ENCODE results near the gene UTY. TPM values are rescaled to one million over a fixed set of nuclear protein-coding genes. Genes with fewer than 3 reads are reported as not detected.

The UTY gene
- total RNA-seq: 10 to 100 TPM; 25.9 to 26.0 TPM

DNA sequence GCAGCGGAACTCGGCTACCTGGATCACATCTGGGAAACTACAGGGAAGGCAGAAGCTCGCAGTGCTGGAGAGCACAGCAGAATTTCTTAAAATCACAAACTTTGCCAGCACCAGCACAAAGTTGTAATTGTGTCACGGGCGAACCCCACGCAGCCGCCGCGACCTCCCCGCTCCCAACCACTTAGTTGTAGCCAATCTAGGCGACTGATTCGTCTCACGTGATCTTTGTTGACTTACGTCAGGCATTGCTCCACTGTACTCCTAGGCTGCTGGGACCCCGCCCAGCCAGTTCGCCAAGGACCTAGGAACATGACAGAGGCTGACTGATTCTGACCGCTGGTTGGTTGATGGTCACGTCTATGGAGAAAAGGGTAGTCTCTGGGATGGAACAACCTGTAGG lies at the start of gene UTY:
UTY (minus strand) TSS at position 206 of the 400 bp plus-strand sequence. CDS start 368 bp downstream, outside the sequence.
- ATAC-seq (peak; percentile 96), DNase-seq (peak; percentile 80)
- Mint-ChIP-seq H3K36me3 (ENCODE audit: low read depth) (peaks cover 18% of the 10 kb centered on the region), H3K9me3 (ENCODE audit: insufficient read depth) (no peaks in the 10 kb centered on the region), H3K27me3 (ENCODE audit: low read depth) (no peaks in the 10 kb centered on the region), H3K27ac (peak within 1 kb of the TSS; percentile 98), H3K4me3 (peak within 1 kb of the TSS; percentile 90), H3K4me1 (ENCODE audit: low read depth) (peaks cover 16% of the 10 kb centered on the region)
- ChIA-PET CTCF (interaction anchor here (1.0 kb wide), 1 partner anchor 9 kb away, joined by 3 read pairs; no protein-coding TSS in a partner anchor), POLR2A (interaction anchor here (1.5 kb wide), 2 partner anchors 224 to 575 kb away, joined by 3 to 10 read pairs; partner anchors contain the start of genes DDX3Y and TMSB4Y)

DNA sequence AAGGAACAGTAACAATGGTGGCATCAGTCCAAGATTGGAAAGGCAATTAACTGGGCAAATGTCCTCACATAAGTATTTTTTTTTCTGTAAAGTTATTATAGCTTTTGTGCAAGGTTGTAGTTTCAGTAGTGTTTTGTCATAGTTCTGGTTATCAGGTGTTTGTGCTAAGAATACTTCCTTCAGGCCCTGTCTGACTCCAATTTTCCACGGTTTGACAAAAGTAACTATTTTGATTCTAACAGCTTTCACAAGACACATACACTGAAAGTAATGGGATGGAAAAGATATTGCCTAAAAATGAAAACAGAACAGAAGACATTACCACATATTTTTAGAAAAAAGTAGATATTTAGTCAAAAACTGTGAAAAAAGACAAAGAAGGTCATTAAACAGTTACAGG lies 40.6 kb upstream of the UTY start:
- Mint-ChIP-seq H3K4me1 (ENCODE audit: low read depth) (no peaks in the 10 kb centered on the region), H3K27ac (no peak overlapping the region), H3K36me3 (ENCODE audit: low read depth) (no peaks in the 10 kb centered on the region), H3K27me3 (ENCODE audit: low read depth) (no peaks in the 10 kb centered on the region), H3K4me3 (no peak overlapping the region), H3K9me3 (ENCODE audit: insufficient read depth) (no peaks in the 10 kb centered on the region)
- DNase-seq (no peak), ATAC-seq (no peak)
- POLR2A ChIA-PET: no interaction called here
- CTCF ChIA-PET: no interaction called here

GRCh38 chrY:13501215-13501614 lies 21.4 kb upstream of the UTY start:
- POLR2A ChIA-PET: no interaction called here
- no peaks in the 10 kb centered on the region for H3K27me3 Mint-ChIP-seq (ENCODE audit: low read depth)
- no peak overlapping the region for H3K27ac Mint-ChIP-seq
- no peak overlapping the region for H3K4me3 Mint-ChIP-seq
- DNase-seq: no peak
- H3K4me1 Mint-ChIP-seq (ENCODE audit: low read depth): no peaks in the 10 kb centered on the region
- H3K9me3 Mint-ChIP-seq (ENCODE audit: insufficient read depth): no peaks in the 10 kb centered on the region
- no peak for ATAC-seq
- CTCF ChIA-PET: no interaction called here
- H3K36me3 Mint-ChIP-seq (ENCODE audit: low read depth): no peaks in the 10 kb centered on the region

GRCh38 chrY:13493737-13494136 lies 13.9 kb upstream of the UTY start:
- CTCF ChIA-PET: no interaction called here
- POLR2A ChIA-PET: no interaction called here
- ATAC-seq (no peak), DNase-seq (no peak)
- H3K36me3 Mint-ChIP-seq (ENCODE audit: low read depth): no peaks in the 10 kb centered on the region
- H3K9me3 Mint-ChIP-seq (ENCODE audit: insufficient read depth): no peaks in the 10 kb centered on the region
- H3K27ac Mint-ChIP-seq: no peak overlapping the region
- H3K27me3 Mint-ChIP-seq (ENCODE audit: low read depth): no peaks in the 10 kb centered on the region
- no peak overlapping the region for H3K4me3 Mint-ChIP-seq
- H3K4me1 Mint-ChIP-seq (ENCODE audit: low read depth): peaks cover 7% of the 10 kb centered on the region

DNA sequence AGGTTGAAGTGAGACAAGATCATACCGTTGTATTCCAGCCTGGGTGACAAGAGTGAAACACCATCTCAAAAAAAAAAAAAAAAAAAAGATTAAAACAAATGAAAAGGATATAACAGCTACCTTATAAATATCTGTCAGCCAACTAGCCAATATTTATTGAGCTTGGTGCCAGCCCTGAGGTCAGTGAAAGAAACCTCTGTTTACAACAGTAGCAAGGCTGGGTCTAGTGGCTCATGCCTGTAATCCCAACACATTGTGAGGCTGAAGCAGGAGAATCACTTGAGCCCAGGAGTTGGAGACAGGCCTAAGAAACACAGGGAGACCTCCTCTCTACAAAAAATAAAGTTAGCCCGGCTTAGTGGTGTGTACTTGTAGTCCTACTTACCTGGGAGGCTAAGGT lies 12.6 kb upstream of the UTY start:
- Mint-ChIP-seq H3K27me3 (ENCODE audit: low read depth) (no peaks in the 10 kb centered on the region), H3K4me1 (ENCODE audit: low read depth) (peaks cover 10% of the 10 kb centered on the region), H3K36me3 (ENCODE audit: low read depth) (no peaks in the 10 kb centered on the region), H3K4me3 (no peak overlapping the region), H3K27ac (no peak overlapping the region), H3K9me3 (ENCODE audit: insufficient read depth) (no peaks in the 10 kb centered on the region)
- CTCF ChIA-PET: no interaction called here
- POLR2A ChIA-PET: no interaction called here
- DNase-seq (no peak), ATAC-seq (no peak)

GRCh38 chrY:13488738-13489137 lies 8.9 kb upstream of the UTY start:
- ATAC-seq: no peak
- CTCF ChIA-PET: interaction anchor here (1.0 kb wide), 1 partner anchor 9 kb away, joined by 3 read pairs; the partner anchor contains the start of gene UTY
- H3K4me1 Mint-ChIP-seq (ENCODE audit: low read depth): peaks cover 10% of the 10 kb centered on the region

DNA sequence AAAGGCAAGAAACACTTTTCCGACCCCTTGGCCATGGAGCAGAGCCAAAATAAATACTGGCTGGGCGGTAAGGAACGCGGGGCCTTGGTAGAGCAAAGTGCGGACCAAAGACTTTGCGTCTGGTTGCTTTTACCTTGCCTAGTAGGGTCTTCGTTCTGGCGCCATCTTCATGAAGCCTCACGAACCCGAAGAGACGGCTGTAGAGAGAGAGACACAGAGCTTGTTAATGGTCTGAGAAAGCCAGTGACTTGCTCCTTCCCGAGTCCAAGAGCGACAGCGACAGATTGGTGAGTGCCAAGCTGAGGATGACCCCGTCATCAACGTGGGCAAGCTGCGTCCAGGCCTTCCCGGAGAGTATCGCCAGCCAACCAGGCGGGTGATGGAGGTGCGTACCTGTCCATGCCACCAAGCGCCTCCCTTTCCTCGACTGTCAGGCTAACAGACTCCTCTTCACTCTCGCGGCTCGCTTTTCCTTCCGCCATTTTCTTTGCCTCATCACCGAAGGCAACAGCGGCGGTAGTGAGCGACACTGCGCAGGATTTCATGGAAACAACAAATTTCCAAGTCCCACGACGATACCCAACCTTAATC lies 617 bp downstream of the UTY start:
- peaks cover 23% of the 10 kb centered on the region for H3K36me3 Mint-ChIP-seq (ENCODE audit: low read depth)
- ChIA-PET POLR2A (interaction anchor here (1.5 kb wide), 2 partner anchors 225 to 575 kb away, joined by 3 to 10 read pairs; partner anchors contain the start of genes DDX3Y and TMSB4Y), CTCF (interaction anchor here (1.0 kb wide), 1 partner anchor 10 kb away, joined by 3 read pairs; no protein-coding TSS in a partner anchor)
- H3K4me3 Mint-ChIP-seq: peak overlapping the region; percentile 90
- H3K9me3 Mint-ChIP-seq (ENCODE audit: insufficient read depth): no peaks in the 10 kb centered on the region
- ATAC-seq: peak; percentile 65
- DNase-seq: peak; percentile 69
- H3K27ac Mint-ChIP-seq: peak overlapping the region; percentile 98
- peaks cover 21% of the 10 kb centered on the region for H3K4me1 Mint-ChIP-seq (ENCODE audit: low read depth)
- H3K27me3 Mint-ChIP-seq (ENCODE audit: low read depth): no peaks in the 10 kb centered on the region

More at GRCh38 chrY:13488738-13489137, 8.9 kb upstream of the UTY start:
- Mint-ChIP-seq H3K27ac (peak overlapping the region; percentile 39), H3K36me3 (ENCODE audit: low read depth) (no peaks in the 10 kb centered on the region), H3K27me3 (ENCODE audit: low read depth) (no peaks in the 10 kb centered on the region), H3K4me3 (no peak overlapping the region), H3K9me3 (ENCODE audit: insufficient read depth) (no peaks in the 10 kb centered on the region)
- DNase-seq: no peak
- POLR2A ChIA-PET: no interaction called here

DNA sequence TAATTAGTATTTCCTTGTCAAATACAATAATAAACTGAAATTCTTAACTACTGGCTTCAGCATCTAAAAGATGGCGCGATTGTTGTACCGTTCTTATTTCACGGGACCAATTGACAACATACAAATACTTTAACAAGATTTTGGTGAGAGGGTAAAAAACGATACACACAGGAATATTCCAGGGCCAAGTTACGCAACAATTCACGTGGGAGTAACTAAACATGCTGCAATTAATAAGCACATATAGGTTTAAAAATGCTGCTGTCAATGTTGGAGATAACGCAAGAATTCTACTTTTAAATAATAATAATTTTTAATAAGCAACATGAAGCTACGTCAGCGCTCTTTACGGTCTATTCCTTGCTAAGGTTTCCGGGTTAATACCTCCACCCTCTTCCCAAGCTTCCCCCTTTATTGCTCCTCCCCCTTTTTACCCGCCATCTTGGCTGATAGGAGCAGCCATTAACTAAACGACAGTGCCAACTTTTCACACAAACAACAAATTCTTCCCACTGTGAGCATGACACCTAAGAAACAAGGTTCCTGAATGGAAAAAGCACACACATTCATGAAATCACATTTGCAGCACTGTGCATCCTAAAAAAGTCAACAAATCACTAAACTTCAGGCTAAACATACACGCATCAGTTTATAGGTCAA lies 1.6 kb downstream of the UTY start:
- ChIA-PET POLR2A (no interaction called here), CTCF (interaction anchor here (0.7 kb wide), 1 partner anchor 14 kb away, joined by 3 read pairs; no protein-coding TSS in a partner anchor)
- ATAC-seq (peak; percentile 44), DNase-seq (peak; percentile 66)
- H3K9me3 Mint-ChIP-seq (ENCODE audit: insufficient read depth): no peaks in the 10 kb centered on the region
- peak overlapping the region; percentile 90 for H3K4me3 Mint-ChIP-seq
- H3K4me1 Mint-ChIP-seq (ENCODE audit: low read depth): peaks cover 26% of the 10 kb centered on the region
- H3K36me3 Mint-ChIP-seq (ENCODE audit: low read depth): peaks cover 28% of the 10 kb centered on the region
- H3K27me3 Mint-ChIP-seq (ENCODE audit: low read depth): no peaks in the 10 kb centered on the region
- H3K27ac Mint-ChIP-seq: peak overlapping the region; percentile 98

DNA sequence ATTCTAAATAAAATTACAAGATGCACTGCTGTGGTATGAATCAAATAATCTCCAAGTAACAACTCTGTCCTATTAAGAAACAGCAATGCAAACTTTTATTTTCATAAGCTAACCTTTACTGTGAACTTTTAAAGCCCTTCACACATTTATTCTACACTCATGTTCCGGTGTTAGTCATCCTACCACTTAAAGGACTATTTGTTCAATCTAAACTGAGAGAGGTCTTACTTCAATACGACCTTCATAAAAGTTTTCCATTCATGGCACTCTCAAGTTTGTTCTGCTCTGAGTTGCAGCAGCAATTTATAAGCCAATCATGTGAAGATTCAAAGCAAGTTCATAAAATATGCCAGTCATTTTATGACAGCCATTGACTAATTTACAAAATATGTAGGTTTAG lies 4.8 kb downstream of the UTY start:
- Mint-ChIP-seq H3K4me3 (no peak overlapping the region), H3K36me3 (ENCODE audit: low read depth) (peaks cover 42% of the 10 kb centered on the region), H3K4me1 (ENCODE audit: low read depth) (peaks cover 39% of the 10 kb centered on the region), H3K9me3 (ENCODE audit: insufficient read depth) (no peaks in the 10 kb centered on the region), H3K27ac (no peak overlapping the region), H3K27me3 (ENCODE audit: low read depth) (no peaks in the 10 kb centered on the region)
- POLR2A ChIA-PET: no interaction called here
- no peak for ATAC-seq
- DNase-seq: no peak
- CTCF ChIA-PET: no interaction called here

- Mint-ChIP-seq H3K9me3 (ENCODE audit: insufficient read depth) (no peaks in the 10 kb centered on the region), H3K4me1 (ENCODE audit: low read depth) (peaks cover 10% of the 10 kb centered on the region), H3K36me3 (ENCODE audit: low read depth) (peaks cover 27% of the 10 kb centered on the region), H3K4me3 (no peak overlapping the region), H3K27me3 (ENCODE audit: low read depth) (no peaks in the 10 kb centered on the region), H3K27ac (no peak overlapping the region)
- no peak for DNase-seq
- ChIA-PET POLR2A (no interaction called here), CTCF (no interaction called here)
- no peak for ATAC-seq
Observed at GRCh38 chrY:13451572-13451971, 28.3 kb downstream of the UTY start.

DNA sequence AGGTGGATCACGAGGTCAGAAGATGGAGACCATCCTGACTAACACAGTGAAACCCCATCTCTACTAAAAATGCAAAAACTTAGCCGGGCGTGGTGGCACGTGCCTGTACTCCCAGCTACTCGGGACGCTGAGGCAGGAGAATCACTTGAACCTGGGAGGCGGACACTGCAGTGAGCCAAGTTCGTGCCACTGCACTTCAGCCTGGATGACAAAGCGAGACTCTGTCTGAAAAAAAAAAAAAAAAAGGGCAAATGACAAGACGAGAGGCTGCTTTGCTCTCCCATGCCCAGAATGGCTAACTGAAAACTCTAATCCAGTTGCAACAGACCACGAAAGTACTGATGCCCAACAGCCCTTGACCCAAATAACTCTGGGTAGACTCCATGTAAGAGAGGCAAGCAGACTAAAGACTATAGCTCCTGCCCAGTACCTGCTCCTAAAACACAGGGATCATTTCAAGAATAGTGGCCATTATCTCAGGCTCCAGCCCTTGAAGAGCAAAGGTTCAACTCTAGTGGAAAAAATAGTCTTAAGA lies 29.2 kb downstream of the UTY start:
- Mint-ChIP-seq H3K27me3 (ENCODE audit: low read depth) (no peaks in the 10 kb centered on the region), H3K9me3 (ENCODE audit: insufficient read depth) (no peaks in the 10 kb centered on the region), H3K4me3 (no peak overlapping the region), H3K27ac (no peak overlapping the region), H3K36me3 (ENCODE audit: low read depth) (peaks cover 29% of the 10 kb centered on the region), H3K4me1 (ENCODE audit: low read depth) (peaks cover 13% of the 10 kb centered on the region)
- CTCF ChIA-PET: no interaction called here
- POLR2A ChIA-PET: no interaction called here
- ATAC-seq: no peak
- no peak for DNase-seq

- no peak for DNase-seq
- ChIA-PET POLR2A (no interaction called here), CTCF (no interaction called here)
- Mint-ChIP-seq H3K27ac (no peak overlapping the region), H3K9me3 (ENCODE audit: insufficient read depth) (no peaks in the 10 kb centered on the region), H3K27me3 (ENCODE audit: low read depth) (no peaks in the 10 kb centered on the region), H3K4me3 (no peak overlapping the region), H3K36me3 (ENCODE audit: low read depth) (peaks cover 43% of the 10 kb centered on the region), H3K4me1 (ENCODE audit: low read depth) (peaks cover 5% of the 10 kb centered on the region)
- ATAC-seq: no peak
Observed at GRCh38 chrY:13445566-13445965, 34.3 kb downstream of the UTY start.
